Karpas-422 (cell line): ENCODE data around the gene JARID2. TPM values are rescaled to one million over a fixed set of nuclear protein-coding genes. Genes with fewer than 3 reads are reported as not detected.

Source experiments
- DNase-seq: peaks from one replicate; pipeline ENCODE4 v3.0.0-alpha.2; 2015
- H2AFZ ChIP-seq: fragments of 200-600 bp; sonication (generic); 2 replicates; pipeline ENCODE4 v1.6.1; 2014; ENCODE audit warnings: antibody characterized with exemption, low read length, mixed read lengths
- H3K27ac ChIP-seq: fragments of 200-600 bp; sonication (generic); 2 replicates; pipeline ENCODE4 v1.5.1; 2014; ENCODE audit warnings: mild to moderate bottlenecking, low read length, moderate library complexity
- H3K27me3 ChIP-seq: fragments of 200-600 bp; sonication (generic); 2 replicates; pipeline ENCODE4 v1.6.1; 2014; ENCODE audit warnings: low read length, mixed read lengths
- H3K36me3 ChIP-seq: fragments of 200-600 bp; sonication (generic); 2 replicates; pipeline ENCODE4 v1.6.1; 2014; ENCODE audit warnings: low read length, mixed read lengths; ENCODE audit not compliant: insufficient read depth
- H3K4me1 ChIP-seq: fragments of 200-600 bp; sonication (generic); 2 replicates; pipeline ENCODE4 v1.6.1; 2014; ENCODE audit warnings: mild to moderate bottlenecking, low read length, mixed read lengths
- H3K4me2 ChIP-seq: fragments of 200-600 bp; sonication (generic); 2 replicates; pipeline ENCODE4 v1.6.1; 2014; ENCODE audit warnings: low read length, low read depth, mild to moderate bottlenecking; ENCODE audit not compliant: poor library complexity, severe bottlenecking
- H3K4me3 ChIP-seq: fragments of 200-600 bp; sonication (generic); 2 replicates; pipeline ENCODE4 v1.5.1; 2014; ENCODE audit warnings: mild to moderate bottlenecking, antibody characterized with exemption, low read length, mixed read lengths
- H3K79me2 ChIP-seq: fragments of 200-600 bp; sonication (generic); 2 replicates; pipeline ENCODE4 v1.6.1; 2014; ENCODE audit warnings: mild to moderate bottlenecking, low read length, mixed read lengths
- H3K9ac ChIP-seq: fragments of 200-600 bp; sonication (generic); 2 replicates; pipeline ENCODE4 v1.6.0; 2014; ENCODE audit warnings: low read length
- H3K9me2 ChIP-seq: fragments of 200-600 bp; sonication (generic), shearing (Covaris generic); replicated peaks from 2 replicates; pipeline ENCODE4 v1.6.0; 2014; ENCODE audit warnings: mild to moderate bottlenecking, low read length, moderate library complexity; ENCODE audit not compliant: insufficient read depth
- H3K9me3 ChIP-seq: fragments of 300-700, 200-600 bp; sonication (generic); 2 replicates; pipeline ENCODE4 v1.6.1; 2014; ENCODE audit warnings: low read length, mixed read lengths
- H4K20me1 ChIP-seq: fragments of 200-600 bp; sonication (generic); 2 replicates; pipeline ENCODE4 v1.6.1; 2014; ENCODE audit warnings: mild to moderate bottlenecking, antibody characterized with exemption, low read length, low read depth; ENCODE audit not compliant: insufficient read depth
- total RNA-seq: library from RNA; depleted of rRNA; stranded (reverse); fragments of >200 nt; shearing (Covaris generic); gene quantifications from 2 replicates; pipeline ENCODE4 v1.2.3, GENCODE V29; 2014; ENCODE audit warnings: low replicate concordance

Gene JARID2
- total RNA-seq, 1 experiment from 2014 or later, result 2.8 TPM

GRCh38 chr6:15528870-15529269 lies 283.0 kb downstream of the JARID2 start:
- Histone ChIP-seq H3K4me2 (no peak overlapping the region), H3K36me3 (no peaks in the 10 kb centered on the region), H3K27ac (no peak overlapping the region), H4K20me1 (no peaks in the 10 kb centered on the region), H2AFZ (no peak overlapping the region), H3K4me3 (no peak overlapping the region), H3K9ac (no peak overlapping the region), H3K27me3 (no peaks in the 10 kb centered on the region), H3K79me2 (peaks cover 7% of the 10 kb centered on the region; the same call in 1 of the 2 replicates), H3K9me2 (no peaks in the 10 kb centered on the region), H3K4me1 (no peaks in the 10 kb centered on the region), H3K9me3 (no peaks in the 10 kb centered on the region)
- no peak for DNase-seq

- no peak overlapping the region for H2AFZ ChIP-seq
- H3K27ac ChIP-seq, result no peak overlapping the region
- no peak overlapping the region for H3K4me2 ChIP-seq
- H3K9me2 ChIP-seq, result no peaks in the 10 kb centered on the region
- no peak for DNase-seq
- H3K9me3 ChIP-seq, result no peaks in the 10 kb centered on the region
- H3K4me3 ChIP-seq, result no peak overlapping the region
- no peaks in the 10 kb centered on the region for H3K27me3 ChIP-seq
- no peaks in the 10 kb centered on the region for H4K20me1 ChIP-seq
- H3K36me3 ChIP-seq, result no peaks in the 10 kb centered on the region
- no peak overlapping the region for H3K9ac ChIP-seq
- no peaks in the 10 kb centered on the region for H3K4me1 ChIP-seq
- H3K79me2 ChIP-seq, result peaks cover 4% of the 10 kb centered on the region; the same call in 1 of the 2 replicates
Observed at GRCh38 chr6:15530411-15530810, 284.5 kb downstream of the JARID2 start.

GRCh38 chr6:15531973-15532372 lies 286.1 kb downstream of the JARID2 start:
- Histone ChIP-seq H3K4me1 (peaks cover 7% of the 10 kb centered on the region), H2AFZ (no peak overlapping the region), H3K9me3 (no peaks in the 10 kb centered on the region), H4K20me1 (no peaks in the 10 kb centered on the region), H3K79me2 (no peaks in the 10 kb centered on the region), H3K4me3 (no peak overlapping the region), H3K9me2 (no peaks in the 10 kb centered on the region), H3K27ac (no peak overlapping the region), H3K36me3 (no peaks in the 10 kb centered on the region), H3K27me3 (no peaks in the 10 kb centered on the region), H3K4me2 (no peak overlapping the region), H3K9ac (no peak overlapping the region)
- DNase-seq, result no peak

GRCh38 chr6:15533379-15534026 lies 287.6 kb downstream of the JARID2 start:
- no peaks in the 10 kb centered on the region for H3K9me3 ChIP-seq
- H3K4me3 ChIP-seq, result no peak overlapping the region
- H4K20me1 ChIP-seq, result no peaks in the 10 kb centered on the region
- H3K36me3 ChIP-seq, result no peaks in the 10 kb centered on the region
- no peak overlapping the region for H3K4me2 ChIP-seq
- no peak overlapping the region for H3K9ac ChIP-seq
- H3K9me2 ChIP-seq, result no peaks in the 10 kb centered on the region
- no peaks in the 10 kb centered on the region for H3K27me3 ChIP-seq
- H3K4me1 ChIP-seq, result peaks cover 7% of the 10 kb centered on the region
- H3K27ac ChIP-seq, result no peak overlapping the region
- H2AFZ ChIP-seq, result no peak overlapping the region
- DNase-seq, result no peak
- H3K79me2 ChIP-seq, result no peaks in the 10 kb centered on the region

- no peaks in the 10 kb centered on the region for H4K20me1 ChIP-seq
- no peak overlapping the region for H3K27ac ChIP-seq
- no peak overlapping the region for H3K9ac ChIP-seq
- no peak overlapping the region for H2AFZ ChIP-seq
- 0 out of 2 replicates have a peak, but pooled peaks cover 3% of the 10 kb centered on the region for H3K79me2 ChIP-seq
- H3K9me3 ChIP-seq, result no peaks in the 10 kb centered on the region
- DNase-seq, result no peak
- H3K36me3 ChIP-seq, result no peaks in the 10 kb centered on the region
- H3K4me1 ChIP-seq, result peaks cover 7% of the 10 kb centered on the region
- no peak overlapping the region for H3K4me2 ChIP-seq
- no peaks in the 10 kb centered on the region for H3K27me3 ChIP-seq
- H3K4me3 ChIP-seq, result no peak overlapping the region
- H3K9me2 ChIP-seq, result no peaks in the 10 kb centered on the region
Observed at GRCh38 chr6:15534974-15535373, 289.1 kb downstream of the JARID2 start.

- no peaks in the 10 kb centered on the region for H3K9me2 ChIP-seq
- no peaks in the 10 kb centered on the region for H3K36me3 ChIP-seq
- H3K27ac ChIP-seq, result no peak overlapping the region
- DNase-seq, result no peak
- H4K20me1 ChIP-seq, result no peaks in the 10 kb centered on the region
- H2AFZ ChIP-seq, result no peak overlapping the region
- no peak overlapping the region for H3K4me3 ChIP-seq
- 0 out of 2 replicates have a peak, but pooled peaks cover 6% of the 10 kb centered on the region for H3K79me2 ChIP-seq
- H3K27me3 ChIP-seq, result no peaks in the 10 kb centered on the region
- no peaks in the 10 kb centered on the region for H3K9me3 ChIP-seq
- peaks cover 7% of the 10 kb centered on the region for H3K4me1 ChIP-seq
- H3K9ac ChIP-seq, result no peak overlapping the region
- no peak overlapping the region for H3K4me2 ChIP-seq
Observed at GRCh38 chr6:15535495-15536197, 289.8 kb downstream of the JARID2 start.

GRCh38 chr6:15536198-15536955 lies 290.5 kb downstream of the JARID2 start:
- no peaks in the 10 kb centered on the region for H3K27me3 ChIP-seq
- no peaks in the 10 kb centered on the region for H3K9me2 ChIP-seq
- no peak overlapping the region for H3K4me2 ChIP-seq
- no peak overlapping the region for H3K9ac ChIP-seq
- peaks cover 7% of the 10 kb centered on the region for H3K4me1 ChIP-seq
- no peak overlapping the region for H3K27ac ChIP-seq
- no peak for DNase-seq
- no peak overlapping the region for H3K4me3 ChIP-seq
- H2AFZ ChIP-seq, result no peak overlapping the region
- H4K20me1 ChIP-seq, result no peaks in the 10 kb centered on the region
- H3K79me2 ChIP-seq, result 0 out of 2 replicates have a peak, but pooled peaks cover 6% of the 10 kb centered on the region
- H3K36me3 ChIP-seq, result no peaks in the 10 kb centered on the region
- no peaks in the 10 kb centered on the region for H3K9me3 ChIP-seq

GRCh38 chr6:15538106-15538505 lies 292.2 kb downstream of the JARID2 start:
- DNase-seq, result no peak
- H3K79me2 ChIP-seq, result peaks cover 10% of the 10 kb centered on the region; the same call in 1 of the 2 replicates

More at GRCh38 chr6:15538106-15538505, 292.2 kb downstream of the JARID2 start:
- no peaks in the 10 kb centered on the region for H4K20me1 ChIP-seq
- no peaks in the 10 kb centered on the region for H3K36me3 ChIP-seq
- no peaks in the 10 kb centered on the region for H3K9me3 ChIP-seq
- no peaks in the 10 kb centered on the region for H3K27me3 ChIP-seq
- peaks cover 7% of the 10 kb centered on the region for H3K4me1 ChIP-seq
- H3K9ac ChIP-seq, result no peak overlapping the region
- H3K4me3 ChIP-seq, result no peak overlapping the region
- H3K4me2 ChIP-seq, result no peak overlapping the region
- no peak overlapping the region for H2AFZ ChIP-seq
- H3K27ac ChIP-seq, result no peak overlapping the region
- no peaks in the 10 kb centered on the region for H3K9me2 ChIP-seq
